Muscle of arm (tissue), 12 donors: ENCODE data around the gene MS4A18. TPM values are rescaled to one million over a fixed set of nuclear protein-coding genes. Genes with fewer than 3 reads are reported as not detected.
A peak's percentile ranks its signal among the peaks of the same experiment; 100 is the strongest.

Experiments used
- DNase-seq: peaks from one replicate; pipeline ENCODE4 v3.0.0-alpha.2; 2013
- polyA plus RNA-seq, 12 donors: library from polyadenylated mRNA; unstranded; fragments of 120-200 nt; gene quantifications; one replicate each; pipeline ENCODE4 v1.2.1, GENCODE V29; 2013; ENCODE audit not compliant: insufficient read length in 12 of 12

MS4A18 gene
- polyA plus RNA-seq, 12 donors, result not detected

- no peak for DNase-seq
These were observed 40.8 kb downstream of the MS4A18 start for GRCh38 chr11:60765355-60765754.

GRCh38 chr11:60766547-60766946, 42.0 kb downstream of the MS4A18 start:
- no peak for DNase-seq

- no peak for DNase-seq
These were observed 42.9 kb downstream of the MS4A18 start for GRCh38 chr11:60767388-60767811.

- no peak for DNase-seq
These were observed 43.7 kb downstream of the MS4A18 start for GRCh38 chr11:60768202-60768601.

- DNase-seq, result no peak
These were observed 44.8 kb downstream of the MS4A18 start for GRCh38 chr11:60769273-60769672.

- no peak for DNase-seq
These were observed 45.3 kb downstream of the MS4A18 start for GRCh38 chr11:60769811-60770210.

- no peak for DNase-seq
These were observed 46.6 kb downstream of the MS4A18 start for GRCh38 chr11:60771146-60771545.

- DNase-seq, result no peak
These were observed 47.5 kb downstream of the MS4A18 start for GRCh38 chr11:60771879-60772525.

GRCh38 chr11:60772666-60773065, 48.1 kb downstream of the MS4A18 start:
- no peak for DNase-seq

GRCh38 chr11:60774726-60775125, 50.2 kb downstream of the MS4A18 start:
- no peak for DNase-seq

- DNase-seq, result peak; percentile 94
These were observed 51.0 kb downstream of the MS4A18 start for GRCh38 chr11:60775420-60775961.

GRCh38 chr11:60776167-60776566, 51.6 kb downstream of the MS4A18 start:
- DNase-seq, result no peak

GRCh38 chr11:60777106-60777505, 52.6 kb downstream of the MS4A18 start:
- no peak for DNase-seq

- DNase-seq, result no peak
These were observed 53.1 kb downstream of the MS4A18 start for GRCh38 chr11:60777572-60777971.

- DNase-seq, result no peak
These were observed 55.5 kb downstream of the MS4A18 start for GRCh38 chr11:60780065-60780464.

- no peak for DNase-seq
These were observed 56.3 kb downstream of the MS4A18 start for GRCh38 chr11:60780774-60781173.

- DNase-seq, result no peak
These were observed 56.9 kb downstream of the MS4A18 start for GRCh38 chr11:60781286-60781980.

- no peak for DNase-seq
These were observed 57.4 kb downstream of the MS4A18 start for GRCh38 chr11:60781981-60782316.

- no peak for DNase-seq
These were observed 58.0 kb downstream of the MS4A18 start for GRCh38 chr11:60782393-60783140.

GRCh38 chr11:60783141-60783484, 58.6 kb downstream of the MS4A18 start:
- no peak for DNase-seq

- DNase-seq, result no peak
These were observed 59.4 kb downstream of the MS4A18 start for GRCh38 chr11:60783911-60784310.

- DNase-seq, result no peak
These were observed 60.6 kb downstream of the MS4A18 start, which contains the start of gene MS4A10 for GRCh38 chr11:60785136-60785535. MS4A10 (plus strand) TSS chr11:60785333; CDS start chr11:60790336, 5,003 bp downstream.
